DOHH2 (cell line): Measurements from ENCODE around the gene HJV.
"Not testable (repeated sequence)": the region's sequence is repeated elsewhere in the genome, so short reads cannot be mapped to it uniquely, and the experiment has no call there.

Source experiments
- H3F3A ChIP-seq: fragments of 200-600 bp; sonication (generic), shearing (Covaris generic); 2 replicates; pipeline ENCODE4 v1.6.0; 2016; ENCODE audit warnings: antibody characterized with exemption, mild to moderate bottlenecking; ENCODE audit not compliant: control insufficient read depth, insufficient read depth
- H3K27ac ChIP-seq: fragments of 200-600 bp; sonication (generic); 2 replicates; pipeline ENCODE4 v1.5.1; 2014; ENCODE audit warnings: low read depth, mild to moderate bottlenecking, low read length, moderate library complexity
- H3K27me3 ChIP-seq: fragments of 200-600 bp; sonication (generic); 2 replicates; pipeline ENCODE4 v1.6.1; 2014; ENCODE audit warnings: mild to moderate bottlenecking, low read length, mixed read lengths; ENCODE audit not compliant: control insufficient read depth
- H3K36me3 ChIP-seq: fragments of 200-600 bp; sonication (generic); 2 replicates; pipeline ENCODE4 v1.6.1; 2014; ENCODE audit warnings: mild to moderate bottlenecking, low read length, moderate library complexity, mixed read lengths; ENCODE audit not compliant: control insufficient read depth
- H3K4me1 ChIP-seq: fragments of 200-600 bp; sonication (generic); 2 replicates; pipeline ENCODE4 v1.6.1; 2014; ENCODE audit warnings: mild to moderate bottlenecking, low read length, mixed read lengths; ENCODE audit not compliant: control insufficient read depth
- H3K4me2 ChIP-seq: fragments of 200-600 bp; sonication (generic); 2 replicates; pipeline ENCODE4 v1.6.0; 2014; ENCODE audit warnings: mild to moderate bottlenecking, low read length, moderate library complexity
- H3K4me3 ChIP-seq: fragments of 200-600 bp; sonication (generic); 2 replicates; pipeline ENCODE4 v1.5.1; 2014; ENCODE audit warnings: mild to moderate bottlenecking, low read length, mixed read lengths
- H3K79me2 ChIP-seq: fragments of 200-600 bp; sonication (generic); 2 replicates; pipeline ENCODE4 v1.6.1; 2014; ENCODE audit warnings: mild to moderate bottlenecking, low read length, mixed read lengths; ENCODE audit not compliant: control insufficient read depth
- H3K9me2 ChIP-seq: fragments of 200-600 bp; sonication (generic); replicated peaks from 2 replicates; pipeline ENCODE4 v1.6.1; 2014; ENCODE audit warnings: mild to moderate bottlenecking, low read length, mixed read lengths; ENCODE audit not compliant: control insufficient read depth
- H3K9me3 ChIP-seq: fragments of 200-600 bp; sonication (generic); 2 replicates; pipeline ENCODE4 v1.6.1; 2014; ENCODE audit warnings: antibody characterized with exemption, low read length, mixed read lengths; ENCODE audit not compliant: control insufficient read depth, insufficient read depth
- H4K20me1 ChIP-seq: fragments of 200-600 bp; sonication (generic); 2 replicates; pipeline ENCODE4 v1.6.0; 2014; ENCODE audit warnings: low read depth, mild to moderate bottlenecking, antibody characterized with exemption, low read length, moderate library complexity; ENCODE audit not compliant: control insufficient read depth, insufficient read depth
- CTCF ChIP-seq: fragments of 200-600 bp; sonication (generic); IDR thresholded peaks from one replicate; pipeline ENCODE4 v1.5.1; 2014; ENCODE audit warnings: antibody characterized with exemption, mild to moderate bottlenecking, low read depth, low read length; ENCODE audit not compliant: poor library complexity, severe bottlenecking
- EZH2phosphoT487 ChIP-seq: fragments of 200-600 bp; sonication (generic); IDR thresholded peaks from 2 replicates; pipeline ENCODE4 v1.6.1; 2017; ENCODE audit warnings: borderline replicate concordance, mild to moderate bottlenecking, antibody characterized with exemption, low read length, moderate library complexity, mixed read lengths

HJV gene

DNA sequence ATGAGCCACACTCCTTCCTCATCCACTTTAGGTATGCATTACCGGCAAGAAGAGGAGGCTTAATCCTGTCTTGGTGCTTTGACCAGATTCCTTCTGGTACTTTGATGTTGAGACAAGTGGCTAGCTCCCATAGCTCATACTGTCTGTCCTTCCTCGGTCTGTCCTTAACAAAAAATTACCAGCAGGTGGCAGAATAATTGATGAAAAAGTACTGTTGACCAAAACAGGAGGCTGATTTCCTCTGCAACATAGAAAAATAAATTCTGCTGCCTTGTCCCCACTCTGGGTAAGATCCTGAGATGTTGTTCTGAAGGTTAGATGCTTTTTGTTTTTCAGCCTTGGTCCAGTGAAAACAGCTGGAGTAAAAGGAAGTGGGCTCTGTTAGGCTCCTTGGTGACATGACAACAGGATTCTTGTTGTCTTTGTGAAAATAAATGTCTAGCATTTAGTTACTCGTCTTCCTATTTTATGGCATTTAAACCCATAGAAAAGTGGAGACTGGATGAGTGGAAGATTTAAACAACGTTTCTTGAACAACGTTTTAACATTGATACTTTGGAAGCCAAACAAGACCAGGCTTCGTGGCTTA, 11.2 kb upstream of the HJV start:
- H3K27me3 ChIP-seq, result peaks cover 7% of the 10 kb centered on the region; the same call in 1 of the 2 replicates
- no peaks in the 10 kb centered on the region for H4K20me1 ChIP-seq
- no peaks in the 10 kb centered on the region for H3K9me3 ChIP-seq
- H3K4me2 ChIP-seq, result no peak overlapping the region
- TF ChIP-seq CTCF (peak; percentile 70), EZH2phosphoT487 (no peak)
- no peaks in the 10 kb centered on the region for H3K9me2 ChIP-seq
- H3K79me2 ChIP-seq, result no peaks in the 10 kb centered on the region
- no peaks in the 10 kb centered on the region for H3K36me3 ChIP-seq
- no peak overlapping the region for H3K4me3 ChIP-seq
- H3F3A ChIP-seq, result peaks cover 21% of the 10 kb centered on the region
- H3K4me1 ChIP-seq, result peaks cover 27% of the 10 kb centered on the region
- H3K27ac ChIP-seq, result no peak overlapping the region

GRCh38 chr1:146031476-146031875, 9.9 kb upstream of the HJV start:
- H4K20me1 ChIP-seq, result no peaks in the 10 kb centered on the region
- H3F3A ChIP-seq, result peaks cover 10% of the 10 kb centered on the region
- TF ChIP-seq EZH2phosphoT487 (no peak), CTCF (no peak)

GRCh38 chr1:146029117-146029516, 7.6 kb upstream of the HJV start:
- no peaks in the 10 kb centered on the region for H3K9me2 ChIP-seq
- no peaks in the 10 kb centered on the region for H4K20me1 ChIP-seq
- no peak for TF ChIP-seq CTCF
- no peak for TF ChIP-seq EZH2phosphoT487
- H3K9me3 ChIP-seq, result no peaks in the 10 kb centered on the region
- H3K4me1 ChIP-seq, result peaks cover 7% of the 10 kb centered on the region
- H3K27ac ChIP-seq, result no peak overlapping the region
- peaks cover 6% of the 10 kb centered on the region; the same call in 1 of the 2 replicates for H3F3A ChIP-seq
- no peaks in the 10 kb centered on the region for H3K79me2 ChIP-seq
- H3K4me2 ChIP-seq, result no peak overlapping the region
- H3K27me3 ChIP-seq, result peaks cover 12% of the 10 kb centered on the region
- no peak overlapping the region for H3K4me3 ChIP-seq
- no peaks in the 10 kb centered on the region for H3K36me3 ChIP-seq

More at GRCh38 chr1:146031476-146031875, 9.9 kb upstream of the HJV start:
- H3K27ac ChIP-seq, result no peak overlapping the region
- no peaks in the 10 kb centered on the region for H3K9me3 ChIP-seq
- H3K4me3 ChIP-seq, result no peak overlapping the region
- peaks cover 7% of the 10 kb centered on the region; the same call in 1 of the 2 replicates for H3K27me3 ChIP-seq
- H3K36me3 ChIP-seq, result no peaks in the 10 kb centered on the region
- H3K4me1 ChIP-seq, result peaks cover 17% of the 10 kb centered on the region
- H3K9me2 ChIP-seq, result no peaks in the 10 kb centered on the region
- no peak overlapping the region for H3K4me2 ChIP-seq
- H3K79me2 ChIP-seq, result no peaks in the 10 kb centered on the region

DNA sequence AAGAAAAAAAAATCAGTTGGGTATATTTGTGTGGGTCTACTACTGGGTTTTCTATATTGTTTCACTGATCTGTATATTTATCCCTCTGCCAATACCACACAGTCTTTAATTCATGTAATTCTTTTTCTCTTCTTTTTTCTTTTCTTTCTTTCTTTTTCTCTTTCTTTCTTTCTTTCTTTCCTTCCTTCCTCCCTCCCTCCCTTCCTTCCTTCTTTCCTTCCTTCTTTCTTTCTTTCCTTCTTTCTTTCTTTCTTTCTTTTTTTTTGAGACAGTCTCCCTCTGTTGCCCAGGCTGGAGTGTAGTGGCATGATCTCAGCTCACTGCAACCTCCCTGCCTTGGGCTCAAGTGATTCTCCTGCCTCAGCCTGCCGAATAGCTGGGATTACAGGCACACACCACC, 5.1 kb upstream of the HJV start:
- H3K4me2 ChIP-seq, H3K9me3 ChIP-seq, H3F3A ChIP-seq, H3K4me3 ChIP-seq, H3K9me2 ChIP-seq, H3K79me2 ChIP-seq, H3K27ac ChIP-seq, H4K20me1 ChIP-seq, H3K36me3 ChIP-seq, H3K4me1 ChIP-seq: not testable (repeated sequence)
- peaks cover 18% of the 10 kb centered on the region for H3K27me3 ChIP-seq

DNA sequence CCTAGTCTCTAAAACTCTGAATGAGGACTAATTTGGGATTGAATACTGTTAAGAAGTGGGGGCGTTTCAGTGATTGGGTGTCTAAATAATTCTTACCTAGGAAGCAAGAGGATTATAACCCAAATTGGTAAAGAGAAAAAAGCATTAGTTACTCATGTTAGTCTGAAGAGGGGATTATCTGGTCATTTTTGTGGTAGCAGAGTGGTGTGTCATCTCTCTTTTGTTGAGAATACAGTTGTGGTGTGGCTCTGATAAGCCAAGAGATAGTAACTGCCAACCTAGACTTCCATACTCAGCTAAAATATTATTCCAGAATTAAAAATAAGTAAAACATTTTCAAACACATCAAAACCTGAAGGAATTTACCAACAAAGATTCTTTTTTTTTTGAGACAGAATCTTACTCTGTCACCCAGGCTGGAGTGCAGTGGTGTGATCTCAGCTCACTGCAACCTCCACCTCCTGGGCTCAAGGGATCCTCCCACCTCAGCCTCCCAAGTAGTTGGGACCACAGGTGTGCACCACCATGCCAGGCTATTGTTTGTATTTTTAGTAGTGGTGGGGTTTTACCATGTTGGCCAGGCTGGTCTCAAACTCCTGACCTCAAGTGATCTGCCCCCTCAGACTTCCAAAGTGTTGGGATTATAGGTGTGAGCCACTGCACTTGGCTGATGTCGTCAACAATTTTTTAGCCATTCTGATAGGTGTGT, 4.4 kb upstream of the HJV start:
- H3K9me3 ChIP-seq, H3K9me2 ChIP-seq, H3K4me3 ChIP-seq, H3K4me2 ChIP-seq, H3K36me3 ChIP-seq, H3K4me1 ChIP-seq, H3K79me2 ChIP-seq, H3K27ac ChIP-seq, H4K20me1 ChIP-seq, H3F3A ChIP-seq: not testable (repeated sequence)
- H3K27me3 ChIP-seq, result peaks cover 22% of the 10 kb centered on the region
